ENCODE data around the gene YIPF3.

Gene YIPF3

DNA sequence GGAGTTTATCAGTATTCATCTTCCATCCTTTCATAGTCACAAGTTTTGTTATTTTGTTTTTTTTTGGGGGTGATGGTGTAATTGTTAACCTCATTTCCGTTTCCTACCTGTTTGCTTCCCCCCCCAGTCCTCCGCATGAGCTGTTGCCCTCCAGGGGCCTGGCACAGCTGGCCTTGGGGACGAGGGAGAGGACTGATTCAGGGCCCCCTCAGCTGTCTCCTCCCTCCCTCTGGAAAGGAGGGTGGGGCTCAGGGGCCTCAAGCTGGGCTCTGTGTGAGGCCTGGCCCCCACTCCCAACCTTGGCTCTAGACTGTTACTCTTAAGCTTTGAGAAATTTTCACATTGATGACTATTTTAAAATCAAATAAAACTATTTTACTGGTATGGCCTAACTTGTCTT, 10.6 kb downstream of the YIPF3 start (continued):
- TF ChIP-seq TSHZ2 (CRISPR knock-in tag; IDR thresholded peaks at IDR 0.05) = no peak
- no peak for TF ChIP-seq ISL1 (CRISPR knock-in tag; IDR thresholded peaks at IDR 0.05)

- ATAC-seq = no peak
- TF ChIP-seq TCF4 (CRISPR knock-in tag; IDR thresholded peaks at IDR 0.05; ENCODE audit: borderline replicate concordance) (no peak), ESRRG (CRISPR knock-in tag; IDR thresholded peaks at IDR 0.05) (no peak), ZNF8 (CRISPR knock-in tag; IDR thresholded peaks at IDR 0.05) (no peak), ZC3H10 (CRISPR knock-in tag; IDR thresholded peaks at IDR 0.05) (no peak), ZNF565 (CRISPR knock-in tag; conservative IDR thresholded peaks at IDR 0.05; ENCODE audit: low read depth) (no peak), SNAI2 (CRISPR knock-in tag; IDR thresholded peaks at IDR 0.05) (no peak), BACH2 (CRISPR knock-in tag; IDR thresholded peaks at IDR 0.05; ENCODE audit: borderline replicate concordance) (no peak)
Measured at GRCh38 chr6:43505718-43506117, 11.0 kb downstream of the YIPF3 start.

GRCh38 chr6:43504756-43505593, 11.8 kb downstream of the YIPF3 start:
- no peak for TF ChIP-seq OSR1 (CRISPR knock-in tag; IDR thresholded peaks at IDR 0.05)
- TF ChIP-seq SNAI2 (CRISPR knock-in tag; IDR thresholded peaks at IDR 0.05) = no peak
- TF ChIP-seq ZC3H10 (CRISPR knock-in tag; IDR thresholded peaks at IDR 0.05) = no peak
- no peak for TF ChIP-seq ISL1 (CRISPR knock-in tag; IDR thresholded peaks at IDR 0.05)
- no peak for TF ChIP-seq CREB5 (CRISPR knock-in tag; IDR thresholded peaks at IDR 0.05; ENCODE audit: low read depth)
- TF ChIP-seq ZNF70 (CRISPR knock-in tag; IDR thresholded peaks at IDR 0.05) = no peak
- TF ChIP-seq ZFP30 (CRISPR knock-in tag; IDR thresholded peaks at IDR 0.05) = no peak
- no peak for TF ChIP-seq PATZ1 (CRISPR knock-in tag; IDR thresholded peaks at IDR 0.05; ENCODE audit: borderline replicate concordance)
- TF ChIP-seq CSDC2 (CRISPR knock-in tag; IDR thresholded peaks at IDR 0.05) = no peak
- TF ChIP-seq ARNTL (CRISPR knock-in tag; IDR thresholded peaks at IDR 0.05; ENCODE audit: borderline replicate concordance, low read depth) = no peak
- TF ChIP-seq TSHZ2 (CRISPR knock-in tag; IDR thresholded peaks at IDR 0.05) = no peak

DNA sequence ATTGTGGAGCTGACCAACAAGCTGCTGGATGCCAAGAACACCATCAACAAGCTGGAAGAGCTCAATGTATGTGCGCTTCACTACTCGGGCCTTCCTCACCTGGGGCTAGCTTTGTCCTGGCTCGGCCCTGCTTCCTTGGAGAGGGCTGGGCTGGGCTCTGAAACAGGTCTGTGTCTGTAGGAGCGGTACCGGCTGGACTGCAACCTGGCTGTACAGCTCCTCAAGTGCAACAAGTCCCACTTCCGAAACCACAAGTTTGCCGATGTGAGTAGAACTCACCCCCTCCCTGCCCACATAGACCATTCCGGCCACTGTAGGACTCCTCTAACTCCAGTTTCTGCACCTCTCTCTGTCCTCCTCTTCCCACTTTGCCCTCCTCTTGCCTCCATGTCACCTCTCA, 13.3 kb downstream of the YIPF3 start:
- TF ChIP-seq ZC3H10 (CRISPR knock-in tag; IDR thresholded peaks at IDR 0.05) = no peak
- TF ChIP-seq GLIS3 (CRISPR knock-in tag; IDR thresholded peaks at IDR 0.05) = no peak
- no peak for TF ChIP-seq ZNF8 (CRISPR knock-in tag; IDR thresholded peaks at IDR 0.05)
- no peak for TF ChIP-seq OSR1 (CRISPR knock-in tag; IDR thresholded peaks at IDR 0.05)
- no peak for TF ChIP-seq ESRRG (CRISPR knock-in tag; IDR thresholded peaks at IDR 0.05)
- no peak for TF ChIP-seq CSRNP3 (CRISPR knock-in tag; IDR thresholded peaks at IDR 0.05)
- TF ChIP-seq ZNF565 (CRISPR knock-in tag; conservative IDR thresholded peaks at IDR 0.05; ENCODE audit: low read depth) = no peak
- no peak for TF ChIP-seq ISL1 (CRISPR knock-in tag; IDR thresholded peaks at IDR 0.05)
- TF ChIP-seq TOX (CRISPR knock-in tag; IDR thresholded peaks at IDR 0.05; ENCODE audit: borderline replicate concordance) = no peak
- ATAC-seq = no peak

More at GRCh38 chr6:43504756-43505593, 11.8 kb downstream of the YIPF3 start:
- no peak for ATAC-seq

Data from SK-N-SH treated with all-trans-retinoic acid at 6 μM for 48 hours (cell line).